IPS-18a (cell line): ENCODE data around the gene NOD1.
A peak's percentile ranks its signal among the peaks of the same experiment; 100 is the strongest.
"Not testable (repeated sequence)": the region's sequence is repeated elsewhere in the genome, so short reads cannot be mapped to it uniquely, and the experiment has no call there.

Experiments
- H3K27ac ChIP-seq: one replicate; pipeline ENCODE4 v1.5.1; 2013; ENCODE audit warnings: low read length
- H3K27me3 ChIP-seq: one replicate; pipeline ENCODE4 v1.6.1; 2013; ENCODE audit warnings: mild to moderate bottlenecking, low read length; ENCODE audit not compliant: control insufficient read depth, insufficient read depth
- H3K36me3 ChIP-seq: one replicate; pipeline ENCODE4 v1.6.1; 2013; ENCODE audit warnings: low read depth, low read length; ENCODE audit not compliant: control insufficient read depth
- H3K4me1 ChIP-seq: one replicate; pipeline ENCODE4 v1.6.1; 2013; ENCODE audit warnings: low read depth, low read length; ENCODE audit not compliant: control insufficient read depth
- H3K4me3 ChIP-seq: one replicate; pipeline ENCODE4 v1.5.1; 2013; ENCODE audit warnings: low read length
- H3K9ac ChIP-seq: one replicate; pipeline ENCODE4 v1.6.1; 2013; ENCODE audit warnings: mild to moderate bottlenecking, low read length, moderate library complexity
- H3K9me3 ChIP-seq: one replicate; pipeline ENCODE4 v1.6.1; 2013; ENCODE audit warnings: low read depth, low read length; ENCODE audit not compliant: control insufficient read depth

Gene NOD1

GRCh38 chr7:30502470-30503251 lies 24.1 kb upstream of the NOD1 start:
- Histone ChIP-seq H3K4me1 (peaks cover 3% of the 10 kb centered on the region), H3K27ac (no peak overlapping the region), H3K9ac (no peak overlapping the region), H3K27me3 (no peaks in the 10 kb centered on the region), H3K4me3 (peak overlapping the region; percentile 9), H3K9me3 (no peaks in the 10 kb centered on the region), H3K36me3 (peaks cover 4% of the 10 kb centered on the region)

DNA sequence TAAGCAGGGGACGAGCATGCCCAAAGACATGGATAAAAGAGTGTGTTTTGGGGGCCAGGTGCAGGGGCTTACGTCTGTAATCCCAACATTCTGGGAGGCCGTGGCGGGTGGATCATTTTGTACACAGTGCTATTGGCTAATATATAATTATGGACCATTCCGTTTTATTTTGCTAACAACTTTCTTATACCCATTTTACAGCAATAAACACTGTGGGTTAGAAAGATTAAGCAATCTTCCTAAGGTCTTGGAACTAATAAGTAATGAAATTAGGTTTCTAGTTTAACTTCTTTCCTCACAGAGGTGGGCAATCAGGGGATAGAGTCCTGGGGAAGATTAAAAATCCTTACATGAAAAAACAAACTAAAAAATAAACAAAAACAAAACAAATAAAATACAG lies 22.7 kb upstream of the NOD1 start:
- peaks cover 16% of the 10 kb centered on the region for H3K36me3 ChIP-seq
- H3K4me3 ChIP-seq: no peak overlapping the region
- H3K9me3 ChIP-seq: no peaks in the 10 kb centered on the region

DNA sequence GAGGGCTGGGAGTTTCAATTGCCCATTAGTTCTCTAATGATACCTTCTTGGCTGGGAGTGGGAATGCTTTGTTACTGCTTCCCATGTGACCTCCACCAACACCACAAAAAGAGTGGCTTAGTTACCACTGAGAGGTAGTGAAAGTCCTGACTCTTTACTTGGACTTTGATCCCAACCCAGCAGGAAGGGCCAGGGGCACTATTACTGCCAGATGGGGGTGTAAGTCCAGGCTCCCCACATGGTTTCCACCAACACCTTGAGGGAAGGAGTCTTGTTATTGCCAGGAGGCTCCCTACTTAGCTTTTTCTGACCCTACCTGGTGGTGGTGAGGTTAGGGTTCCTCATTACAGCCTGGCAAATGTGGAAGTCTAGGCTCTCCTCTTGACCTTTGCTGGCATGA lies 14.6 kb upstream of the NOD1 start:
- no peak overlapping the region for H3K4me3 ChIP-seq
- no peaks in the 10 kb centered on the region for H3K27me3 ChIP-seq
- no peak overlapping the region for H3K9ac ChIP-seq
- no peaks in the 10 kb centered on the region for H3K4me1 ChIP-seq
- peaks cover 10% of the 10 kb centered on the region for H3K9me3 ChIP-seq
- no peak overlapping the region for H3K27ac ChIP-seq
- H3K36me3 ChIP-seq: peaks cover 18% of the 10 kb centered on the region

More for the DNA sequence above, 22.7 kb upstream of the NOD1 start:
- Histone ChIP-seq H3K27me3 (no peaks in the 10 kb centered on the region), H3K4me1 (peaks cover 3% of the 10 kb centered on the region), H3K27ac (no peak overlapping the region), H3K9ac (no peak overlapping the region)

GRCh38 chr7:30491417-30491816 lies 12.8 kb upstream of the NOD1 start:
- H3K9ac ChIP-seq: no peak overlapping the region
- no peak overlapping the region for H3K4me3 ChIP-seq

GRCh38 chr7:30487371-30487770 lies 8.8 kb upstream of the NOD1 start:
- H3K27ac ChIP-seq: no peak overlapping the region
- H3K9ac ChIP-seq: no peak overlapping the region
- no peak overlapping the region for H3K4me3 ChIP-seq
- peaks cover 5% of the 10 kb centered on the region for H3K9me3 ChIP-seq
- no peaks in the 10 kb centered on the region for H3K27me3 ChIP-seq
- no peaks in the 10 kb centered on the region for H3K4me1 ChIP-seq
- no peaks in the 10 kb centered on the region for H3K36me3 ChIP-seq

More at GRCh38 chr7:30491417-30491816, 12.8 kb upstream of the NOD1 start:
- H3K9me3 ChIP-seq: peaks cover 10% of the 10 kb centered on the region
- peaks cover 6% of the 10 kb centered on the region for H3K36me3 ChIP-seq
- H3K4me1 ChIP-seq: no peaks in the 10 kb centered on the region
- H3K27ac ChIP-seq: no peak overlapping the region
- no peaks in the 10 kb centered on the region for H3K27me3 ChIP-seq

DNA sequence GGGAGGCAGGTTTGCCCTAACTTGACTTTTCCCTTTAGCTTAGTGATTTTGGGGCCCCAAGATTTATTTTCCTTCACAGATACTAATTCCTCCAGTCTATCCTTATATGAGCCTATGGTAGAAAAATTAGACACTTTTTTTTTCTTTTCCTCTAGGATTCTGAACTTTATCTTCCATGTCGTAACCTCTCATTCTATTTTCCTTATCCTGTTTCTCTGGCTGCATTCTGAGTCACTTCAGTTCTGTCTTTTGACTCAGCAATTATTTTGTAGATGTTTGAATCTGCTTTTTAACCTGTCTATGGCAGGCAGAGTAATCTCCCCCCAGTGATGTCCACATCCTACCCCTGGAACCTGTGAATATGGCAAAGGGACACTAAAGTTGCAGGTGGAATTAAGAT lies 7.1 kb upstream of the NOD1 start:
- H3K4me3 ChIP-seq: no peak overlapping the region

DNA sequence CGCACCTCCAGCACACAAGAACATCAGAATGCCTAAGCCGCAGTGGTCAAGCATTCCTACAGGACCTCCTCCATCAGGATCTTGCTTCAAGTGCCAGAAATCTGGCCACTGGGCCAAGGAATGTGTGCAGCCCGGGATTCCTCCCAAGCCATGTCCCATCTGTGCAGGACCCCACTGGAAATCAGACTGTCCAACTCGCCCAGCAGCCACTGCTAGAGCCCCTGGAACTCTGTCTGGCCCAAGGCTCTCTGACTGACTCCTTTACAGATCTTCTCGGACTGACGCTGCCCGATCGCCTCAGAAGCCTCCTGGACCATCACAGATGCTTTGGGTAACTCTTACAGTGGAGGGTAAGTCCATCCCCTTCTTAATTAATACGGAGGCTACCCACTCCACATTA lies 2.8 kb upstream of the NOD1 start:
- H3K9me3 ChIP-seq, H3K27ac ChIP-seq, H3K9ac ChIP-seq, H3K4me1 ChIP-seq, H3K4me3 ChIP-seq, H3K36me3 ChIP-seq: not testable (repeated sequence)
- H3K27me3 ChIP-seq: peaks cover 21% of the 10 kb centered on the region

More for the DNA sequence above, 7.1 kb upstream of the NOD1 start:
- Histone ChIP-seq H3K9ac (no peak overlapping the region), H3K4me1 (no peaks in the 10 kb centered on the region), H3K27me3 (no peaks in the 10 kb centered on the region), H3K36me3 (no peaks in the 10 kb centered on the region), H3K9me3 (no peaks in the 10 kb centered on the region), H3K27ac (no peak overlapping the region)

- Histone ChIP-seq H3K9me3 (no peaks in the 10 kb centered on the region), H3K4me1 (peaks cover 4% of the 10 kb centered on the region), H3K9ac (peak overlapping the region; percentile 64), H3K4me3 (peak overlapping the region; percentile 92), H3K27me3 (peaks cover 21% of the 10 kb centered on the region), H3K27ac (no peak overlapping the region), H3K36me3 (no peaks in the 10 kb centered on the region)
Observed at GRCh38 chr7:30479202-30480120, 877 bp upstream of the NOD1 start.

DNA sequence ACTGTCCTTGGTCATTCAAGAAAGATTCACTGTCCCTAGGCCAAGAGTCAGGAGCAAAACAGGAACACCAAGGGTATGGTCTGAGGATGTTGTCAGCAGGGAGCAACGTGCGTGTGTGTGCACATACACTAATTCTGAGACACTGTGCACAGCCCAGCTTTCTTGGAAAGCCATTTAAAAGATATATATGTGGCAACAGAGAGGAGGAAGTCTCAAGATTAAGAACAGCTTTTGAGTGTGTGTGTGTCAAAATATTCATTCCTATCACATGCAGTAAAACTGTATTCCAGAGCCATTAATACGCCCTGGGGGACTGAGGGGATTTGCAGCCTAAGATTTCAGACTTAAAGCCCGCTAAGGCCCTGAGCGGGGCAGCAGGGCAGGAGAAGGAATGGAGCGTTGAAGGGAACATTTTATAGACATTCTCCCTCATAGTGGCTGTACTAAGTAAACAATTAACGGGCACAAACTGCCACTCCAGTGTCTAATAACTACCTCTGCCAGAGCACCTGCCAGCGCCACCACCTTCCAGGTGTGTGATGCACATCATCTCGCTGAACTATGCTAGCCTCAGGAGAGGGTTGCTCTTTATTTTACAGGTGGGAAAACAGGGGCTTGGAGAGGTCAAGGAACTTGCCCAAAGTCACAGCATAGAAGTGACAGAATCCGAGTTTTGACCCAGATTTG lies 2.0 kb downstream of the NOD1 start:
- Histone ChIP-seq H3K27ac (no peak overlapping the region), H3K4me1 (peaks cover 4% of the 10 kb centered on the region), H3K9ac (no peak overlapping the region), H3K4me3 (no peak overlapping the region), H3K36me3 (no peaks in the 10 kb centered on the region), H3K9me3 (no peaks in the 10 kb centered on the region), H3K27me3 (peaks cover 21% of the 10 kb centered on the region)

DNA sequence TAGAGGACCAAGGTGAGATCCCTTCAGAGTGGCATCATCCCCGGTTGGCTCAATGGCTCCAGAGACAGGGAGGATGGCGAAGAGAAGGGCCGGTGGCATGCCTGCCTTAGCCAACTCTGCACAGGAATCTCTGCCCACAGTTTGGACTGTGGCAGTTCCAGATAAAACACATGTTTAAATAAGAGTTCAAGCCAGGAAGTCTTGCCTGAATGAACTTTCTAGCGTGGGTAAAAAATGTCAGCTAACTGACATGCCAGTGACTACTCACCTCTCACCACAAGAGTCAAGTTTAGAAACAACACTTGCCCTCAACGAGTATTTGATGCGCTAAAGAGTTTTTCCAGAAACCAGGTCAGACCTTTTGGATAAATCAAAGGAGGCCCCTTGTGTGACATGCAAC lies 3.0 kb downstream of the NOD1 start:
- Histone ChIP-seq H3K9me3 (no peaks in the 10 kb centered on the region), H3K27me3 (peaks cover 21% of the 10 kb centered on the region), H3K4me1 (peaks cover 4% of the 10 kb centered on the region), H3K4me3 (no peak overlapping the region), H3K36me3 (no peaks in the 10 kb centered on the region), H3K27ac (no peak overlapping the region), H3K9ac (no peak overlapping the region)

- no peak overlapping the region for H3K9ac ChIP-seq
- H3K27me3 ChIP-seq: peaks cover 21% of the 10 kb centered on the region
- no peaks in the 10 kb centered on the region for H3K9me3 ChIP-seq
- H3K36me3 ChIP-seq: no peaks in the 10 kb centered on the region
- no peak overlapping the region for H3K27ac ChIP-seq
- H3K4me3 ChIP-seq: no peak overlapping the region
- H3K4me1 ChIP-seq: peaks cover 5% of the 10 kb centered on the region
Observed at GRCh38 chr7:30474893-30475292, 3.7 kb downstream of the NOD1 start.
